Left ventricle myocardium inferior (tissue), 1 donor: Measurements from ENCODE around the gene NCOA7. TPM values are rescaled to one million over a fixed set of nuclear protein-coding genes. Genes with fewer than 3 reads are reported as not detected.
A peak's percentile ranks its signal among the peaks of the same experiment; 100 is the strongest.
"Not testable (repeated sequence)": the region's sequence is repeated elsewhere in the genome, so short reads cannot be mapped to it uniquely, and the experiment has no call there.

Experiments used
- DNase-seq: peaks from one replicate; pipeline ENCODE4 v3.0.0-alpha.2; 2020
- H3K27ac ChIP-seq: fragments of 200-600 bp; replicated peaks from 2 replicates; pipeline ENCODE4 v1.8.0; 2021
- H3K27me3 ChIP-seq: fragments of 200-600 bp; 2 replicates; pipeline ENCODE4 v1.8.0; 2021; ENCODE audit warnings: low read depth
- H3K36me3 ChIP-seq: fragments of 200-600 bp; 2 replicates; pipeline ENCODE4 v1.8.0; 2021
- H3K4me1 ChIP-seq: fragments of 200-600 bp; 2 replicates; pipeline ENCODE4 v1.8.0; 2021
- H3K4me3 ChIP-seq: fragments of 200-600 bp; 2 replicates; pipeline ENCODE4 v1.8.0; 2021; ENCODE audit warnings: mild to moderate bottlenecking, moderate library complexity
- H3K9me3 ChIP-seq: fragments of 200-600 bp; replicated peaks from 2 replicates; pipeline ENCODE4 v1.8.0; 2021
- CTCF ChIP-seq: fragments of 200-600 bp; IDR thresholded peaks from 2 replicates; pipeline ENCODE4 v1.8.0; 2021; ENCODE audit warnings: antibody characterized with exemption, mild to moderate bottlenecking, borderline replicate concordance
- intact Hi-C: fragments of 100-400 bp; cut with micrococcal nuclease; formaldehyde crosslinking; loops from one replicate; pipeline ENCODE4 v1.11.0; 2022
- total RNA-seq: library from RNA; stranded (reverse); fragmentation: NEBNext Ultra II Directional; extraction: Animal tissue kit (Norgen Biotek cat#: 25700); gene quantifications from one replicate; pipeline ENCODE4 v1.2.1, GENCODE V29; 2021
- donor health status: DM: no; HTN: yes; CAD: no; lungs with severe emphysema.

Gene NCOA7
- total RNA-seq, 1 donor from 2014 or later = 10.3 TPM

- Histone ChIP-seq H3K4me1 (no peaks in the 10 kb centered on the region), H3K9me3 (peaks cover 7% of the 10 kb centered on the region), H3K27ac (no peak overlapping the region), H3K27me3 (no peaks in the 10 kb centered on the region), H3K36me3 (peaks cover 32% of the 10 kb centered on the region), H3K4me3 (no peak overlapping the region)
- intact Hi-C loops = no loop called here
- DNase-seq = no peak
- no peak for TF ChIP-seq CTCF
Observed at GRCh38 chr6:125899726-125900182, 109.0 kb downstream of the NCOA7 start.

GRCh38 chr6:125904871-125905270 lies 114.1 kb downstream of the NCOA7 start:
- intact Hi-C loops = loop anchor here (5.0 kb wide), 1 partner anchor 52 kb away; the partner anchor contains the start of gene HINT3
- Histone ChIP-seq H3K4me3 (no peak overlapping the region), H3K36me3 (peaks cover 40% of the 10 kb centered on the region), H3K27me3 (no peaks in the 10 kb centered on the region), H3K9me3 (peaks cover 7% of the 10 kb centered on the region), H3K4me1 (no peaks in the 10 kb centered on the region), H3K27ac (no peak overlapping the region)
- TF ChIP-seq CTCF = no peak
- DNase-seq = no peak

- Histone ChIP-seq H3K27ac (no peak overlapping the region), H3K4me1 (no peaks in the 10 kb centered on the region), H3K36me3 (peaks cover 28% of the 10 kb centered on the region), H3K9me3 (peaks cover 5% of the 10 kb centered on the region), H3K27me3 (no peaks in the 10 kb centered on the region), H3K4me3 (no peak overlapping the region)
- peak; percentile 65 for TF ChIP-seq CTCF
- intact Hi-C loops = loop anchor here (5.0 kb wide), 1 partner anchor 51 kb away; the partner anchor contains the start of gene HINT3
- DNase-seq = no peak
Observed at GRCh38 chr6:125906158-125906998, 115.6 kb downstream of the NCOA7 start.

GRCh38 chr6:125910527-125910926 lies 119.8 kb downstream of the NCOA7 start:
- no peak for TF ChIP-seq CTCF
- DNase-seq = no peak
- Histone ChIP-seq H3K27me3 (no peaks in the 10 kb centered on the region), H3K4me3 (no peak overlapping the region), H3K4me1 (no peaks in the 10 kb centered on the region), H3K9me3 (no peaks in the 10 kb centered on the region), H3K27ac (no peak overlapping the region), H3K36me3 (peaks cover 26% of the 10 kb centered on the region)
- intact Hi-C loops = no loop called here

- H3K4me3 ChIP-seq, DNase-seq, H3K27me3 ChIP-seq, H3K4me1 ChIP-seq, intact Hi-C loops, H3K9me3 ChIP-seq, H3K27ac ChIP-seq: not testable (repeated sequence)
- H3K36me3 ChIP-seq = peaks cover 31% of the 10 kb centered on the region
Observed at GRCh38 chr6:125911051-125911451, 120.3 kb downstream of the NCOA7 start.

- DNase-seq, H3K9me3 ChIP-seq, intact Hi-C loops, H3K4me1 ChIP-seq, H3K4me3 ChIP-seq, H3K27ac ChIP-seq, H3K27me3 ChIP-seq: not testable (repeated sequence)
- H3K36me3 ChIP-seq = peaks cover 40% of the 10 kb centered on the region
Observed at GRCh38 chr6:125912430-125912829, 121.7 kb downstream of the NCOA7 start.
